HEK293 (cell line): ENCODE results near the gene SP6.

Source experiments
- CTCF ChIA-PET: fragments of 350-600 bp; formaldehyde crosslinking; extraction: SDS; loops from one replicate; lab custom pipeline; 2021; ENCODE audit warnings: antibody characterized with exemption; lab: Yijun Ruan, JAX
- POLR2A ChIA-PET: fragments of 300-600 bp; formaldehyde crosslinking; extraction: SDS; loops from one replicate; lab custom pipeline; 2020; ENCODE audit warnings: antibody characterized with exemption, inconsistent platforms; lab: Yijun Ruan, JAX
- H3K27ac ChIP-seq: fragments of 200-500 bp; sonication (Bioruptor generic); 2 replicates; pipeline ENCODE4 v1.5.1; 2014; ENCODE audit warnings: low read depth, low read length, control low read depth, inconsistent platforms; ENCODE audit errors: extremely low read depth
- H3K36me3 ChIP-seq, 2 experiments: fragments of 200-500 bp in 1 of 2; sonication (Bioruptor generic) in 1 of 2; 1 replicate in 1 of 2; 2 replicates in 1 of 2; pipeline ENCODE4 v1.5.1; 2014 to 2017; ENCODE audit warnings: inconsistent platforms in 2 of 2, low read length in 2 of 2; ENCODE audit not compliant: control insufficient read depth in 2 of 2, insufficient read depth in 1 of 2
- H3K4me1 ChIP-seq: fragments of 200-500 bp; sonication (Bioruptor generic); 2 replicates; pipeline ENCODE4 v1.5.1; 2014; ENCODE audit warnings: mild to moderate bottlenecking, low read length, inconsistent platforms; ENCODE audit not compliant: control insufficient read depth, insufficient read depth
- H3K4me3 ChIP-seq: 2 replicates; pipeline ENCODE4 v1.5.1; 2011; ENCODE audit warnings: low read depth, mild to moderate bottlenecking, control low read depth, low read length, moderate library complexity
- H3K9me3 ChIP-seq: fragments of 200-500 bp; sonication (Bioruptor generic); 2 replicates; pipeline ENCODE4 v1.5.1; 2014; ENCODE audit warnings: low read depth, low read length, inconsistent platforms; ENCODE audit not compliant: control insufficient read depth, insufficient read depth
- MYNN ChIP-seq: fragments of 450-650 bp; formaldehyde crosslinking; IDR thresholded peaks from 2 replicates; pipeline ENCODE4 v1.5.1; 2016; ENCODE audit warnings: missing biosample characterization, missing genetic modification characterization, borderline replicate concordance
- PRDM4 ChIP-seq: fragments of 450-650 bp; formaldehyde crosslinking; IDR thresholded peaks from 2 replicates; pipeline ENCODE4 v1.5.1; 2017; ENCODE audit warnings: missing biosample characterization, missing genetic modification characterization
- SCRT2 ChIP-seq: fragments of 450-650 bp; formaldehyde crosslinking; IDR thresholded peaks from 2 replicates; pipeline ENCODE4 v1.5.1; 2016; ENCODE audit warnings: missing biosample characterization, missing genetic modification characterization
- ZFHX2 ChIP-seq: fragments of 450-650 bp; formaldehyde crosslinking; conservative IDR thresholded peaks from 2 replicates; pipeline ENCODE4 v1.5.1; 2016; ENCODE audit warnings: missing biosample characterization, missing genetic modification characterization
- ZFP37 ChIP-seq: fragments of 450-650 bp; formaldehyde crosslinking; IDR thresholded peaks from 2 replicates; pipeline ENCODE4 v1.5.1; 2016; ENCODE audit warnings: missing biosample characterization, missing genetic modification characterization
- ZFP41 ChIP-seq: fragments of 450-650 bp; formaldehyde crosslinking; IDR thresholded peaks from 2 replicates; pipeline ENCODE4 v1.5.1; 2016; ENCODE audit warnings: missing biosample characterization, missing genetic modification characterization, borderline replicate concordance
- ZNF140 ChIP-seq: fragments of 450-650 bp; formaldehyde crosslinking; IDR thresholded peaks from 2 replicates; pipeline ENCODE4 v1.5.1; 2016; ENCODE audit warnings: missing biosample characterization, missing genetic modification characterization
- ZNF184 ChIP-seq: fragments of 450-650 bp; IDR thresholded peaks from 2 replicates; pipeline ENCODE4 v1.5.1; 2018; ENCODE audit warnings: missing biosample characterization, mild to moderate bottlenecking, missing genetic modification characterization
- ZNF391 ChIP-seq: fragments of 450-650 bp; formaldehyde crosslinking; IDR thresholded peaks from 2 replicates; pipeline ENCODE4 v1.5.1; 2016; ENCODE audit warnings: low read depth, missing biosample characterization, missing genetic modification characterization, borderline replicate concordance
- ZNF621 ChIP-seq: fragments of 450-650 bp; formaldehyde crosslinking; IDR thresholded peaks from 2 replicates; pipeline ENCODE4 v1.5.1; 2017; ENCODE audit warnings: missing biosample characterization, missing genetic modification characterization
- ZNF654 ChIP-seq: fragments of 450-650 bp; formaldehyde crosslinking; IDR thresholded peaks from 2 replicates; pipeline ENCODE4 v1.5.1; 2016; ENCODE audit warnings: low read depth, missing biosample characterization, missing genetic modification characterization
- ZNF664 ChIP-seq: fragments of 450-650 bp; formaldehyde crosslinking; IDR thresholded peaks from 2 replicates; pipeline ENCODE4 v1.5.1; 2016; ENCODE audit warnings: missing biosample characterization, missing genetic modification characterization
- ZNF747 ChIP-seq: fragments of 450-650 bp; formaldehyde crosslinking; IDR thresholded peaks from 2 replicates; pipeline ENCODE4 v1.5.1; 2016; ENCODE audit warnings: missing biosample characterization, missing genetic modification characterization
- ZXDB ChIP-seq: fragments of 450-650 bp; formaldehyde crosslinking; IDR thresholded peaks from 2 replicates; pipeline ENCODE4 v1.5.1; 2016; ENCODE audit warnings: missing biosample characterization, missing genetic modification characterization
- TF ChIP-seq, protein P1 (sequence below): fragments of 450-650 bp; formaldehyde crosslinking; IDR thresholded peaks from 2 replicates; pipeline ENCODE4 v1.5.1; 2016; ENCODE audit warnings: missing biosample characterization, missing genetic modification characterization
- TF ChIP-seq, protein P2 (sequence below): fragments of 450-650 bp; formaldehyde crosslinking; IDR thresholded peaks from 2 replicates; pipeline ENCODE4 v1.5.1; 2016; ENCODE audit warnings: missing biosample characterization, missing genetic modification characterization
- TF ChIP-seq, protein P3 (sequence below): fragments of 450-650 bp; formaldehyde crosslinking; IDR thresholded peaks from 2 replicates; pipeline ENCODE4 v1.5.1; 2017; ENCODE audit warnings: missing biosample characterization, missing genetic modification characterization

SP6 gene

DNA sequence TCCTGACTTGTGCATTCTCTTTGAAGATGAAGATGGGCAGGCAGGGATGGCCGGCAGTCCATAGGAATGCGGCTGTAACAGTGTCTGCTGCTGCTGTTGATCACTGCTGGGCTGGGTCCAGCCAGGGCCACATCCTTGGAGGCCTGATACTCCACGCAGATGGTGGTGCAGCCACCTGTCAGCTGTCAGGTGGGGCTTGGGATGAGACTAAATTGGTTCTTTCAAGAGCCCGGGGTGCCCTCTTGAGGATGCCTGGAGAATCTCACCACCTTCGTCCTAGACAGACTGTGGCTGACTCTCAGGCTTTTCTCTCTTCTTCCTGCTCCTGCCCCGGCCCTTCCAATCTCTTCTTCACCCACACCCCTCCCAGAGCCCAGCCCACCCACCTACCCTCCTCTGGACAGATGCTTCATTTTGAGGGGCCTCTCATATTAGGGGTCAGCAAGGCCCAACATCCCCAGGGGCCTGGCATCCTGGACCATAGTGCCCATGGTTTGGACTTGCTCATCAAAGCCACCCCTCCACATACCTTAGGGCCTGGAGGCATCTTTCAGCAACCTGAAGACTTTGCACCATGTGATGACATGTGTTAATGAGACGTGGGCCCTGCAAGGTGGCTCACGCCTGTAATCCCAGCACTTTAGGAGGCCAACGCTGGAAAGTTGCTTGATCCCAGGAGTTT is 48.5 kb downstream of the SP6 start:
- TF ChIP-seq ZFP41 (tag by site-specific recombination) (no peak), ZXDB (no peak), SCRT2 (tag by site-specific recombination) (peak; percentile 90), ZNF654 (tag by site-specific recombination) (peak; percentile 75), ZNF621 (tag by site-specific recombination) (no peak)
- TF ChIP-seq, protein P1, sequence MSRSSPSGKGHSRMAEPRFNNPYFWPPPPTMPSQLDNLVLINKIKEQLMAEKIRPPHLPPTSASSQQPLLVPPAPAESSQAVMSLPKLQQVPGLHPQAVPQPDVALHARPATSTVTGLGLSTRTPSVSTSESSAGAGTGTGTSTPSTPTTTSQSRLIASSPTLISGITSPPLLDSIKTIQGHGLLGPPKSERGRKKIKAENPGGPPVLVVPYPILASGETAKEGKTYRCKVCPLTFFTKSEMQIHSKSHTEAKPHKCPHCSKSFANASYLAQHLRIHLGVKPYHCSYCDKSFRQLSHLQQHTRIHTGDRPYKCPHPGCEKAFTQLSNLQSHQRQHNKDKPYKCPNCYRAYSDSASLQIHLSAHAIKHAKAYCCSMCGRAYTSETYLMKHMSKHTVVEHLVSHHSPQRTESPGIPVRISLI, result no peak
- H3K4me3 ChIP-seq, result no peak overlapping the region
- CTCF ChIA-PET, result interaction anchor here (0.6 to 2.2 kb wide), 20 partner anchors 8 to 573 kb away, joined by 3 to 7 read pairs (median 4); partner anchors contain the start of genes OSBPL7 and TBX21
- POLR2A ChIA-PET, result no interaction called here
- no peak overlapping the region for H3K27ac ChIP-seq
- H3K4me1 ChIP-seq, result no peaks in the 10 kb centered on the region
- no peaks in the 10 kb centered on the region for H3K9me3 ChIP-seq
- H3K36me3 ChIP-seq, result peaks cover 0 to 10% of the 10 kb centered on the region in 2 experiments; a peak in 1 of 3 replicates

- Histone ChIP-seq H3K4me1 (no peaks in the 10 kb centered on the region), H3K27ac (no peak overlapping the region), H3K9me3 (no peaks in the 10 kb centered on the region), H3K4me3 (no peak overlapping the region), H3K36me3 (peaks cover 0 to 4% of the 10 kb centered on the region in 2 experiments; a peak in 1 of 3 replicates)
- TF ChIP-seq ZFP37 (tag by site-specific recombination), result no peak
- TF ChIP-seq, protein P2, sequence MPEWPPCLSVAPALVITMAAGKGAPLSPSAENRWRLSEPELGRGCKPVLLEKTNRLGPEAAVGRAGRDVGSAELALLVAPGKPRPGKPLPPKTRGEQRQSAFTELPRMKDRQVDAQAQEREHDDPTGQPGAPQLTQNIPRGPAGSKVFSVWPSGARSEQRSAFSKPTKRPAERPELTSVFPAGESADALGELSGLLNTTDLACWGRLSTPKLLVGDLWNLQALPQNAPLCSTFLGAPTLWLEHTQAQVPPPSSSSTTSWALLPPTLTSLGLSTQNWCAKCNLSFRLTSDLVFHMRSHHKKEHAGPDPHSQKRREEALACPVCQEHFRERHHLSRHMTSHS (tag by site-specific recombination), result no peak
- TF ChIP-seq, protein P3, sequence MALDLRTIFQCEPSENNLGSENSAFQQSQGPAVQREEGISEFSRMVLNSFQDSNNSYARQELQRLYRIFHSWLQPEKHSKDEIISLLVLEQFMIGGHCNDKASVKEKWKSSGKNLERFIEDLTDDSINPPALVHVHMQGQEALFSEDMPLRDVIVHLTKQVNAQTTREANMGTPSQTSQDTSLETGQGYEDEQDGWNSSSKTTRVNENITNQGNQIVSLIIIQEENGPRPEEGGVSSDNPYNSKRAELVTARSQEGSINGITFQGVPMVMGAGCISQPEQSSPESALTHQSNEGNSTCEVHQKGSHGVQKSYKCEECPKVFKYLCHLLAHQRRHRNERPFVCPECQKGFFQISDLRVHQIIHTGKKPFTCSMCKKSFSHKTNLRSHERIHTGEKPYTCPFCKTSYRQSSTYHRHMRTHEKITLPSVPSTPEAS (tag by site-specific recombination), result peak; percentile 85
- CTCF ChIA-PET, result interaction anchor here (0.6 to 2.2 kb wide), 23 partner anchors 8 to 572 kb away, joined by 3 to 7 read pairs (median 3); partner anchors contain the start of genes OSBPL7 and TBX21
- POLR2A ChIA-PET, result interaction anchor here (0.5 to 1.3 kb wide), 3 partner anchors 24 to 119 kb away, joined by 3 to 4 read pairs (median 3); partner anchors contain the start of genes LRRC46 and MRPL10
These were observed 49.1 kb downstream of the SP6 start for GRCh38 chr17:47801906-47802305.

DNA sequence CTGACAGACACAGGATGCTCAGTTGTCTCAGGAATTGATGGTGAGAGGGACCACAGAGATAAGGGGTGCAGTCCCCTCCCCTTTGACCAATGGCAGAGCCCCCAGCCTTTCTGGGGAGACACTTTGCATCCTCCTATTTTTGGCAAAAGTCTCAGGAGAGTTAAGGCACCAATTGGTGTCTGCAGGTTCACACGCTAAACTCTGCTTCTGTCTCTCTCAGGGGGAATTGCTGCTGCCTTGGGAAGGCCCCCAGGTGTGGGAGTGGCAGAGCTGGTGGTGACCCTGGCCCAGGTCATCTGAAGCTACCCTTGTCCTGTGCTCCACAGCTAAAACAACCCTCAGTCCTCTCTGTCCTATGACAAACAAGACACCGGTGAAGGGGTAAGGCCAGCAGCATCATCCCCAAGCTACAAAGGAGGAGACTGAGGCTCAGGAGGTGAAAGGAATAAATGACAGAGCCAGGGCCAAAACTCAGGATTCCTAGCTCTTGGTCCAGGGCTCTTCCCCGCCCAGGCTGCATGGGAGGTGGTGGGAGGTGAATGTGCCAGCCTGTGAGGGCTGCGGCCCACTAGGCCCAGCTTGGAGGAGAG is 49.7 kb downstream of the SP6 start:
- Histone ChIP-seq H3K27ac (no peak overlapping the region), H3K9me3 (no peaks in the 10 kb centered on the region), H3K4me1 (no peaks in the 10 kb centered on the region), H3K4me3 (no peak overlapping the region), H3K36me3 (no peaks in the 10 kb centered on the region)
- ChIA-PET POLR2A (interaction anchor here (0.5 to 1.3 kb wide), 3 partner anchors 24 to 118 kb away, joined by 3 to 4 read pairs (median 3); partner anchors contain the start of genes LRRC46 and MRPL10), CTCF (interaction anchor here (0.6 to 2.2 kb wide), 21 partner anchors 8 to 571 kb away, joined by 3 to 7 read pairs (median 4); partner anchors contain the start of genes OSBPL7 and TBX21)
- TF ChIP-seq ZXDB, result no peak
- no peak for TF ChIP-seq ZNF184 (tag by site-specific recombination)
- no peak for TF ChIP-seq ZNF664 (tag by site-specific recombination)
- TF ChIP-seq PRDM4 (tag by site-specific recombination), result no peak
- no peak for TF ChIP-seq ZNF391
- TF ChIP-seq ZFHX2 (tag by site-specific recombination), result no peak
- TF ChIP-seq MYNN, result no peak
- no peak for TF ChIP-seq ZNF140 (tag by site-specific recombination)
- TF ChIP-seq ZNF747 (tag by site-specific recombination), result no peak
